Activated T-cell treated with anti-CD3 and anti-CD28 coated beads, Interleukin-2, amount 50 U/mL, for 24 hours (primary cell): Measurements from ENCODE around the gene TXNDC2.
"Not testable (repeated sequence)": the region's sequence is repeated elsewhere in the genome, so short reads cannot be mapped to it uniquely, and the experiment has no call there.

Experiments
- DNase-seq: peaks from one replicate; pipeline ENCODE4 v3.0.0-alpha.2; 2020
- H3K27ac Mint-ChIP-seq: 2 replicates; pipeline ENCODE4 v1.8.0; 2020; ENCODE audit warnings: mild to moderate bottlenecking, mixed read lengths
- H3K27me3 Mint-ChIP-seq: 2 replicates; pipeline ENCODE4 v1.8.0; 2020; ENCODE audit warnings: mixed read lengths
- H3K36me3 Mint-ChIP-seq: 2 replicates; pipeline ENCODE4 v1.8.0; 2020; ENCODE audit warnings: low read depth, mixed read lengths
- H3K4me1 Mint-ChIP-seq: 2 replicates; pipeline ENCODE4 v1.8.0; 2020; ENCODE audit warnings: low read depth, mixed read lengths
- H3K4me3 Mint-ChIP-seq: 2 replicates; pipeline ENCODE4 v1.8.0; 2020; ENCODE audit warnings: mild to moderate bottlenecking, moderate library complexity, mixed read lengths
- H3K9me3 Mint-ChIP-seq: 2 replicates; pipeline ENCODE4 v1.8.0; 2020; ENCODE audit warnings: mixed read lengths

The TXNDC2 gene

DNA sequence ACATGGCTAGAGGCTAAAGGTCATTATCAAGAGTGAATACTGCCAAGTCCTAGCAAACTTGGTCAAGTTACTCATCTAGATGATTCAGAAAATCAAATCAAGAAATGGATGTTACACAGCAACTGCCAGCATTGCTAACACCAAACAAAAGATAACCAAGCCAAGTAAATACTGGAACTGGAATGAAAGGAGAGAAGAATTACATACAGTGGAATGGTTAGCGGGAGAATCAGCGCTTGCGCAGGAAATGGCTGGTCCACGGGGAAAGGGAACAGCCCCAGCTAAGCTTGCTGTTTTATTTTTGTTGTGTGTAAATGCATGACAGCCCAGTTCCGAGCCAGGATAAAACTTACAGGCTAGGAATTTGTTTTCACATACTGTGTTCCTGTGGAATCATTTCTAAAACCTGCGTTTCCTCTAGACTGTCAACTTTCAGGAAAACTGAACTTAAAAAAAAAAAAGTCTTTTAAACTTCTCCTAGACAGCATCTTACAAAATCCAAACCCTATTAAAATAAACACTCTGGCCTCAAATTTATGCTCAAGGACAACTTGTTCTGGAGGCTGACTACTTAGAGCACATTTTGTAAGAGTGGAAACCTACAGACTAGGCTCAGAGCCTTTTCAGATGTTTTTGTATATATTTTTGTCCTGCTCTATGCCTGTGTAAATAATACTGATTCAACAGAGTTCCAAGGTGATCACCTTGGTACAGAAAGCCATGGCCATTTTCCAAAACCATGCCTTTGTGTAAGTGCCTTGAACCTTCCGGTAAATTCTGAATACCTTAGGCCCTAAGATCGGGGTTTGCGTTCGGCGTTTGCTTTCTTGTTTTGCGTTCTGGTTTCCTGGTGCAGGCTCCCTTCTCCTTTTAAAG, 30.7 kb upstream of the TXNDC2 start:
- DNase-seq: no peak
- Mint-ChIP-seq H3K4me1 (no peaks in the 10 kb centered on the region), H3K36me3 (no peaks in the 10 kb centered on the region), H3K9me3 (no peaks in the 10 kb centered on the region), H3K27ac (no peak overlapping the region), H3K27me3 (peaks cover 17% of the 10 kb centered on the region), H3K4me3 (no peak overlapping the region)

DNA sequence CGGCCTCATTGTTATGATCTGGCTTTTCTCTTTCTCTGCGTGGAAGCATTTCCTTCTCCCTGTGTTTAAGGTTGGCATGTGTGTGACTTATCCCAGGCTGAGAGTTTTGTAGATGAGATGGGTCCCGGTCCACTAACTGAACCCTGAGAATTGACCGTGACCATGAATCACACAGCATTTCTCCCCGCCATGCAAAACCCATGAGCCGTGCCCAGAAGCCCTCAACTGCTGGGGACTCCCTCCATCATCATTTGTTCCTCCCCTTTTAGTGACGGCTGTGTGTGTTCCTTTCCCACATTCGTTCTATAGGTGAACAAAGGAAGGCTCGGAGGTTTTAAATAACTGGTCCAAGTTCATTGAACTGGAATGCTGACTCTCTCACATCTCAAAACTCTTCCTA, 30.1 kb upstream of the TXNDC2 start:
- H3K9me3 Mint-ChIP-seq: no peaks in the 10 kb centered on the region
- no peak overlapping the region for H3K4me3 Mint-ChIP-seq
- H3K36me3 Mint-ChIP-seq: no peaks in the 10 kb centered on the region
- peaks cover 17% of the 10 kb centered on the region for H3K27me3 Mint-ChIP-seq
- DNase-seq: no peak
- H3K4me1 Mint-ChIP-seq: no peaks in the 10 kb centered on the region
- H3K27ac Mint-ChIP-seq: no peak overlapping the region

DNA sequence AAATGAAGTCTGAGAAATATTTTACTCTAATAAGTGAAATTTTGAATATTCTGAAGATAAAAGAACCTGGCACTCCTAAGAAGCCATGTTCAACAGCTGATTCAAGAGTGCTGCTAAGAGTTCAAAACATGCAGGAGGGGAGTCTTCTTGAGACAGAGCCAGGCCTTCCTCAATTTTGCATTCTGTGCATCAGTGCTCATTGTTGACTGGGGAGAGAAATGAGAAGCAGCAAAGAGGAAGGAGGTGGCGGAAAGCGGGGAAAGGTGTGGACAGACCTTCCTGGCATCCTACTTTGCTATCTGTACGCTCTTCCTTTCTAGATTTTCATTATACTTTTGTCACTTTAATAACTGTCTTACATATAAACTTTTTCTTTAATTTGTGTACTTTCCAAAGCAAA, 29.7 kb upstream of the TXNDC2 start:
- no peak overlapping the region for H3K4me3 Mint-ChIP-seq

DNA sequence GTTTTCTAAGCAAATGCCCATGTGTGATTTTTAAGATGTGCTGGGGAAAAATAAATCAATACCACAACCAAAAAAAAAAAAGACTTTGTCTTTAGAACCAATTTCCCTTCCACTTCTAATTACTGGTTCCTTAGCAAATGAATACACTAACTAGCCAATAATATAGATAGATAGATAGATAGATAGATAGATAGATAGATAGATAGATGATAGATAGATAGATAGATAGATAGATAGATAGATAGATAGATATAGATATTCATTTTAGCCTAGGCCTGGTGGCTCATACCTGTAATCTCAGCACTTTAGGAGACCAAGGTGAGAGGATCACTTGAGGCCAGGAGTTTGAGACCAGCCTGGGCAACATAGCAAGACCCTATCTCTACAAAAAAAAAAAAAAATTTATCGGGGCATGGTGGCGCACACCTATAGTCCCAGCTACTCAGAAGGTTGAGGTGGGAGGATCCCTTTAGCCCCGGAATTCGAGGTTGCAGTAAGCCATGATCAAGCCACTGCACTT, 28.2 kb upstream of the TXNDC2 start:
- not testable (repeated sequence) for H3K36me3 Mint-ChIP-seq, H3K27ac Mint-ChIP-seq, DNase-seq, H3K4me3 Mint-ChIP-seq, H3K9me3 Mint-ChIP-seq
- Mint-ChIP-seq H3K4me1 (peaks cover 14% of the 10 kb centered on the region), H3K27me3 (peaks cover 15% of the 10 kb centered on the region)

More for the DNA sequence above, 29.7 kb upstream of the TXNDC2 start:
- Mint-ChIP-seq H3K27ac (no peak overlapping the region), H3K36me3 (no peaks in the 10 kb centered on the region), H3K27me3 (peaks cover 17% of the 10 kb centered on the region), H3K4me1 (peaks cover 1% of the 10 kb centered on the region), H3K9me3 (no peaks in the 10 kb centered on the region)
- DNase-seq: no peak

GRCh38 chr18:9858642-9859041, 27.1 kb upstream of the TXNDC2 start:
- Mint-ChIP-seq H3K9me3 (no peaks in the 10 kb centered on the region), H3K36me3 (no peaks in the 10 kb centered on the region), H3K4me3 (no peak overlapping the region), H3K27me3 (peaks cover 25% of the 10 kb centered on the region), H3K4me1 (peaks cover 18% of the 10 kb centered on the region), H3K27ac (no peak overlapping the region)
- no peak for DNase-seq

DNA sequence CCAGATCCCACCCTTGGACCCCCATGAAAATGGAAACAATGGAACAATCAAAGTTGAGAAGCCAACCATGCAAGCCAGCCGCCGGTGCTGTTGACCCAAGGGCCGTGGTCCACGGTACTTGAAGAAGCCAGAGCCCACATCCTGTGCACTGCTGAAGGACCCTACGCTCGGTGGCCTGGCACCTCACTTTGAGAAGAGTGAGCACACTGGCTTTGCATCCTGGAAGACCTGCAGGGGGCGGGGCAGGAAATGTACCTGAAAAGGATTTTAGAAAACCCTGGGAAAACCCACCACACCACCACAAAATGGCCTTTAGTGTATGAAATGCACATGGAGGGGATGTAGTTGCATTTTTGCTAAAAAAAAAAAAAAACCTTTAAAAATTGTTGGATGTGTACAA, 26.5 kb upstream of the TXNDC2 start:
- Mint-ChIP-seq H3K9me3 (no peaks in the 10 kb centered on the region), H3K4me1 (peaks cover 18% of the 10 kb centered on the region), H3K4me3 (no peak overlapping the region), H3K27me3 (peaks cover 25% of the 10 kb centered on the region), H3K27ac (no peak overlapping the region), H3K36me3 (no peaks in the 10 kb centered on the region)
- no peak for DNase-seq

DNA sequence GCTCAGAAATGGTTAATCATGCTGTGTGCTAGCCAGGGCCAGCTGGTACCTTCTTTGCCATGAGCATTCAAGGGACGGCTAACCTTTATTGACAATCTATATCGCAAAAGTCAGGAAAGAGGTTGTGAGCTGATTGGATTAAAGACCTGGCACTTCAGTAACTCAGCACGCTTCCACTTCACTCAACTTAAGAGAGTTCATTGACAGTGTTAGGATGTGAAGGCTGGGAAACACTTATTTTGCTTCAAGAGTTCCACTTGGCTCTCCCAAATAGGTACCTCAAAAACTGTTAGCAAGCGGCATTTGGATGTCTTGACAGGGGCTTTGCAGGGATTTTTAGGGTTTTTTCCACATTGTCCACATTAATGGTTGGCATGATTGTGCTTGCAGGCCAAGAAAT, 25.1 kb upstream of the TXNDC2 start:
- Mint-ChIP-seq H3K4me1 (peaks cover 18% of the 10 kb centered on the region), H3K27me3 (peaks cover 29% of the 10 kb centered on the region), H3K9me3 (peaks cover 6% of the 10 kb centered on the region), H3K4me3 (no peak overlapping the region), H3K27ac (no peak overlapping the region), H3K36me3 (no peaks in the 10 kb centered on the region)
- DNase-seq: no peak

- no peaks in the 10 kb centered on the region for H3K36me3 Mint-ChIP-seq
- no peak overlapping the region for H3K4me3 Mint-ChIP-seq
- H3K9me3 Mint-ChIP-seq: peaks cover 11% of the 10 kb centered on the region
- peaks cover 18% of the 10 kb centered on the region for H3K4me1 Mint-ChIP-seq
- no peak overlapping the region for H3K27ac Mint-ChIP-seq
- DNase-seq: no peak
- H3K27me3 Mint-ChIP-seq: peaks cover 33% of the 10 kb centered on the region
Observed at GRCh38 chr18:9861157-9861556, 24.6 kb upstream of the TXNDC2 start.

GRCh38 chr18:9861933-9862332, 23.8 kb upstream of the TXNDC2 start:
- peaks cover 14% of the 10 kb centered on the region for H3K9me3 Mint-ChIP-seq
- H3K4me1 Mint-ChIP-seq: peaks cover 18% of the 10 kb centered on the region
- H3K36me3 Mint-ChIP-seq: no peaks in the 10 kb centered on the region
- no peak for DNase-seq
- no peak overlapping the region for H3K4me3 Mint-ChIP-seq
- peak overlapping the region; percentile 69 for H3K27ac Mint-ChIP-seq
- H3K27me3 Mint-ChIP-seq: peaks cover 33% of the 10 kb centered on the region

DNA sequence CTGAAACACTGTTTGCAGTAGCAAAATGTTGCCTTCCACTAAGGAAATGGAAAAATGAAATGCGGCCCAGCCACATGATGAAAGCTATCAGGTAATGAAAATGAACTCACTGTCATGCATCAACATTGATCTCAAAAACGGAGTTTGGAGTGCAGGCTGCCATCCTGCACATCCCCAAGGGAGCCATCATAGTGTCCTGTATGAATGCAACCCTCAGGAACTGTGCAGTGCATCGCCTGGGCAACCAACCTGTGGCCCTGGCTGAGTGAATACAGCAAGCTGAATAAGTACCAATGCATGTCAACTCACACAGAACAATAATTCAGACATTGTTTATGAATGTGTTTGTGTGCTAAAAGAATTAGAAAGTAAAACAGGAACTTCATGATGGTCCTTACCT, 23.1 kb upstream of the TXNDC2 start:
- no peak for DNase-seq
- Mint-ChIP-seq H3K36me3 (no peaks in the 10 kb centered on the region), H3K4me3 (no peak overlapping the region), H3K4me1 (peaks cover 18% of the 10 kb centered on the region), H3K9me3 (peaks cover 15% of the 10 kb centered on the region), H3K27me3 (peaks cover 29% of the 10 kb centered on the region), H3K27ac (no peak overlapping the region)

- Mint-ChIP-seq H3K27ac (no peak overlapping the region), H3K4me3 (no peak overlapping the region), H3K36me3 (no peaks in the 10 kb centered on the region), H3K4me1 (peaks cover 18% of the 10 kb centered on the region), H3K27me3 (peaks cover 28% of the 10 kb centered on the region), H3K9me3 (peaks cover 15% of the 10 kb centered on the region)
- DNase-seq: no peak
Observed at GRCh38 chr18:9863282-9863681, 22.5 kb upstream of the TXNDC2 start.

DNA sequence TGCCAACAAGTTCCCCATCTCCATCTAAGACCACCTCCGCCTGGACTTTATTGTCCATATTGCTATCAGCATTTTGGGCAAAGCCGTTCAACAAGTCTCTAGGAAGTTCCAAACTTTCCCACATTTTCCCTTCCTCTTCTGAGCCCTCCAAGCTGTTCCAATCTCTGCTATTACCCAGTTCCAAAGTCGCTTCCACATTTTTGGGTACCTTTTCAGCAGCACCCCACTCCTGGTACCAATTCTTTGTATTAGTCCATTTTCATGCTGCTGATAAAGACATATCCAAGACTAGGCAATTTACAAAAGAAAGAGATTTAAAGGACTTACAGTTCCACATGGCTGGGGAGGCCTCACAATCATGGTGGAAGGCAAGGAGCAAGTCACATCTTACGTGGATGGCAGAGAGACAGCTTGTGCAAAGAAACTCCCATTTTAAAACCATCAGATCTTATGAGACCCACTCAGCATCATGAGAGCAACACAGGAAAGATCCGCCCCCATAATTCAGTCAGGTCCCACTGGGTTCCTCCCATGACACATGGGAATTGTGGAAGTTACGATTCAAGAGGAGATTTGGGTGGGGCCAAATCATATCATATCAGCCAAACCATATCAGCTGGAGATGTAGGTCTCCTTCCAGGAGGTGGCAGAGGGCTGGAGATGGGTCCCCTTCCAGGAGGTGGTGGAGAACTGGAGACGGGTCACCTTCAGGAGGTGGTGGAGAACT, 19.8 kb upstream of the TXNDC2 start:
- Mint-ChIP-seq H3K36me3 (no peaks in the 10 kb centered on the region), H3K27ac (no peak overlapping the region)
- DNase-seq: no peak

DNA sequence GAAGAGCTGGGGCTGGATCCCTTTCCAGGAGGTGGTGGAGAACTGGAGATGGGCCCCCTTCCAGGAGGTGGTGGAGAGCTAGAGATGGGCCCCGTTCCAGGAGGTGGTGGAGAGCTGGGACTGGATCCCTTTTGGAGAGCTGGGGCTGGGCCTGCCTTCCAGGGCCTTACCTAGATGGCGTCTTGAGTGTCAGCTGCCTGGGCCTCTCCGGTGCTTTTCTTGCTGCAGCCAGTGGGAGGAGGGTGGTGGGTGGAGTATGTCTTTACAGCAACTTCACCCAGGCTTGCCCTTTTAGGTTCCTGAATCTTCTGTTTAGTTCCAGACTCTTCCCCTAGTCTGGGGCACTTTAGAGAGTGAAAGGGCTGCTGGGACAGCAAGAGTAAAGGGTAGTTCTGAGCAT, 19.1 kb upstream of the TXNDC2 start:
- Mint-ChIP-seq H3K27me3 (peaks cover 50% of the 10 kb centered on the region), H3K4me1 (peaks cover 22% of the 10 kb centered on the region), H3K4me3 (no peak overlapping the region)

More for the DNA sequence above, 19.8 kb upstream of the TXNDC2 start:
- Mint-ChIP-seq H3K27me3 (peaks cover 43% of the 10 kb centered on the region), H3K9me3 (peaks cover 15% of the 10 kb centered on the region), H3K4me1 (peaks cover 28% of the 10 kb centered on the region), H3K4me3 (no peak overlapping the region)

DNA sequence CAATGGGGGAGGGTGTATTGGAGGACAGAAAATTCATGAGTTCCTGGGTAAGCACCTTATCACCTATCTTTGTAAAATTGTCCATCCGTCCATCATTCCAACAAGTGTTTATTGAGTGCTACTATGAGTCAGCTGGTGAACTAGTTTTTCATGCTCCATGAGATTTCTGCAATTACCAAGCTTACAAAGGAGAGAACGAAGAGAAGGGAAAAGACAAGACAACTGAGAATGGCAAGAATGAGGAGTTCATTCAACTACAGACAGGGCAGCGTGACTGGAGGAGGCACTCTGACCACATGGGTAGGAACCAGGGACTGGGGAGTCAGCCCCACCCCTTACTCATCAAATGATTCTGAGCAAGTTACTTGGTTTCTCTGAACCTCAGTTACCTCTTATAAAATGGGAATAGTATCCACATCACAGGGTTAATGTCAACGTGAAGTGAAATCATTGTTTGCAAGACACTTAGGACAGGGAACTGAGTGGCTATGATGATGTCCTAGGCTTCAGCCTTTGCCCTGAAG, 18.6 kb upstream of the TXNDC2 start:
- Mint-ChIP-seq H3K9me3 (peaks cover 15% of the 10 kb centered on the region), H3K36me3 (no peaks in the 10 kb centered on the region), H3K4me3 (no peak overlapping the region), H3K27me3 (peaks cover 51% of the 10 kb centered on the region), H3K27ac (no peak overlapping the region), H3K4me1 (peaks cover 18% of the 10 kb centered on the region)
- DNase-seq: no peak

More for the DNA sequence above, 19.1 kb upstream of the TXNDC2 start:
- DNase-seq: no peak
- H3K27ac Mint-ChIP-seq: no peak overlapping the region
- H3K36me3 Mint-ChIP-seq: no peaks in the 10 kb centered on the region
- H3K9me3 Mint-ChIP-seq: peaks cover 15% of the 10 kb centered on the region
